Measurements from ENCODE around the gene UIMC1.

Gene UIMC1

DNA sequence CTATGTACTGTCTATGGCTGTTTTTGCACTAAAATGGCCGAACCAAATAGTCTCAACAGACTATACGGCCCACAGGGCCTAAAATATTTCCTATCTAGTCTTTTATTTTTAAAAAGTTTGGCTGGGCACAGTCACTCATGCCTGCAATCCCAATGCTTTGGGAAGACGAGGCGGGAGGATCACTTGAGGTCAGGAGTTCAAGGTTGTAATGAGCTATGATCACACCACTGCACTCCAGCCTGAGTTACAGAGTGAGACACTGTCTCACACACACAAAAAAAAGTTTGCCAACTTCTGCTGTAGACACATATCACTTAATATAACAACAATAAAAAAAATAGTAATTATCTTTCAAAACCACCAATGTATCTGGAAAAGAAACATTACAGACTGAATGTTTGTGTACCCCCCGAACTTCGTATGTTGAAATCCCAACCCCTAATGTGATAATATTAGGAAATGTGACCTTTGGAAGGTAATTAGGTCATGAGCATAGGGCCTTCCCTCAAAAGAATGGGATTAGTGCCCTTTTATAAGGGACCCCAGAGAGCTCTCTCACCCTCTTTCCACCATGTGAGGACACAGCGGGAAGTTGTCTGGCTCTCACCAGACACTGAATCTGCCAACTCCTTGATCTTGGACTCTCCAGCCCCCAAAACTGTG, 53.9 kb downstream of the UIMC1 start:
- no peak for DNase-seq (ENCODE audit: low read depth)

- no peak for DNase-seq (ENCODE audit: low read depth)
Measured at GRCh38 chr5:176948458-176948857, 58.1 kb downstream of the UIMC1 start.

DNA sequence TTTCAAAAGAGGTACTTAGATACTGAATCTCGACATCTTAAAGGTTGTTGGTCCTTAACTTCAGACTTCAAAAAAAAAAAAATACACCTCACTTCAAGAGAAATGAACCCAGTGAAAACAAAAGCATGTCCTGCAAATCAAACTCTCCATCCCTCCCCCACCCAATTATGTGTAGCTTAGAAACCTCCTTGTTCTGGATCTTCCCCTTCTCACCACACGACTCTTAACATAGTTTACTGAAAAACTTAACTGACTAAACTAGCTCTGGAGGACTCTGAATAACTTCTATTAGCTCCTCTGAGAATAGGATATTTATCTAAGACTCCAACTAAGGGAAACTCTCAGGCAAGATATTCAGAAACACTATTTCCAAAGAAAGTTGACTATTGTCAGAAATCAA, 58.7 kb downstream of the UIMC1 start:
- no peak for DNase-seq (ENCODE audit: low read depth)

- DNase-seq (ENCODE audit: low read depth) = no peak
Measured at GRCh38 chr5:176944268-176944667, 62.3 kb downstream of the UIMC1 start.

DNA sequence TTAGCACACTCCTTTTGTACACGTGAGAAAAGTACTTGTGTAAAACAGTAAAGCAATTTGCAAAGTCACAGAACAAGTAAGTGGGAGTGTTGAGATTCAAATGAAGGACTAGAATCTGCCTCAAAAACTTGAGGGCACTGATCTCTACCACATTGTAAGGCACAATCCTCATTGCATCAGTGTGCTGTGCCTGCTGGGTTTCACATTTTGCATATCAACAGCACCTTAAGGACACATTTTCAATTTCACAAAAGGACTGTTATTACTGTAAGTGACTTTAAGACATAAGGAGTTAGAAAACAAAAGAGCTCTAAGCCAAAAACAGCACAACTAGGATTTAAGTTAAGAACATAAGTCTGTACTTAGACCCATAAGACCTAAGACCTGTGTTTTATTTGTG, 62.8 kb downstream of the UIMC1 start:
- no peak for DNase-seq (ENCODE audit: low read depth)

DNA sequence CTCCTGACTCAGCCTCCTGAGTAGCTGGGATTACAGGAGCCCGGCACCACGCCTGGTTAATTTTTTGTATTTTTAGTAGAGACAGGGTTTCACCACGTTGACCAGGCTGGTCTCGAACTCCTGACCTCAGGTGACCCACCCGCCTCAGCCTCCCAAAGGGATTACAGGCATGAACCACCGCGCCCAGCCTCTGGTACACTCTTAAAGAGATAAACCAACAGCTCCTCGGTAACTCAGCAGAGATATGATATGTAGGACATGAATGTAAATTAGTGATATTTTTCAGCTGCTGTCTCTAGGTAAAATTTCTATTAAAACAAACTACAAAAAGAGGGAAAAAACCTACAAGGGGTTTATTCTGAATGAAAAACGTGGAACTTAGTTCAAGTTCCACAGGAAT, 64.6 kb downstream of the UIMC1 start:
- no peak for DNase-seq (ENCODE audit: low read depth)

DNA sequence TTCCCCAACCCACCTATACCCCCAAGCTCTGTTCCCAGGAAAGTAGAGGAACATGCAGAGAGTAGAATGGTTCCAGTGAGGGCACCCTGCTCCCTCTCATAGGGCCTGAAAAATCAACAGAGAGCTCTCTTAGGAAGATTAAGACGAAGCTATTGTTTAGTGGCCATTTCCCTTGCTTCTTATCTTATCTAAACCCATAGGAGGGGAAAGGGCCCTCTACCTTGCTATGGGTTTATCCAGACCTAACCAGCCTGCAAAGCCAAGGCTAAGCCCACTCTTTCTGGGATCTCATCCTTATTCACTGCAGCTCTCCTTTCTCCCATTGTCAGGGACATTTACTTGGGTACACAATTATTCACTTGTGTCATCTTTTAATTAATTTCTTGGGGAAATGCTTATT, 68.1 kb downstream of the UIMC1 start:
- no peak for DNase-seq (ENCODE audit: low read depth)

DNA sequence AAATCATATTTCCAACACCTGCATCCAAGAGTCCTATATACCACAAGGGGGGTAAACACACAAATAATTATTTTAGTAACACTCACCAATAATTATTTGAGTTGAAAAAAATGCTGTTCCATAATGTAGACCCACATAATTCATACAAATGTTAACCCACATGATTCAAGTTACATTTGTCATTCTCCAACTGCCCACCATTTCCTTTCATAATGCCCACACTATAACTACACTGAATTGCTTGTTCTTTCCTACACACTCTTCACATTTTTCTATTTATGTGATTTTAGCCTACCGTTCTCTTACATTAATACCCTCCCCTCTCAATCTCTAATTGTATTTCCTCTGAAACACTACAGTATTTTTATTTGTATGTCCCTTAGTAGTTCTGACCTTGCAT, 71.6 kb downstream of the UIMC1 start:
- no peak for DNase-seq (ENCODE audit: low read depth)

DNA sequence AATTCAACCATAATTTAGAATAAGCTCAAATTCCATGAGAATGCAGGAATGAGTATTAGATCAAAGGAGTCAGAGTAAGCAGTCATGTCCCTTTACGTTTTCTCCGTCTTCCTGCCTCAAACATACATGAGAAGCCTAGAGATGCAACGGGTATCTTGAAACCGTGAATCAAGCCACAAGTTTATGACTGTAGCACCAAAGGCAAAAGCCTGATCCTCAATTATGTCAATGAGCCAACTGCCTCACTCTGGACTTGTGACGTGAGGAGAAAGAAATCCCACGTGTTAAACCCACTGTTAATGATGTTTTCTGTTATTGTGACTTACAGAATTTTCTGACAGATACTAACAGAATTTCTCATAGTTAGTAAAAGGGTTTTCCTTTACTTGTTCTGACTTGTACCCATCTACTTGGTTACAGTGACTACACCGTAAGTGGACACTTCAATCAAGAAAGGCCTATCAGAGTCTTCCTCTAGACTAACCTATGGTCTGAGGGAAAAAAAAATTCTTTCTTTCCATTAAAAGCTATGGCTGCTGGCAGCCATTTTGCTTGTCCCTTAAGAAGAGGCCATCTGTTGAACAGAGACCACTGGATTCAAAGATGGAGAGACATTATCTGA, 72.2 kb downstream of the UIMC1 start:
- no peak for DNase-seq (ENCODE audit: low read depth)

DNA sequence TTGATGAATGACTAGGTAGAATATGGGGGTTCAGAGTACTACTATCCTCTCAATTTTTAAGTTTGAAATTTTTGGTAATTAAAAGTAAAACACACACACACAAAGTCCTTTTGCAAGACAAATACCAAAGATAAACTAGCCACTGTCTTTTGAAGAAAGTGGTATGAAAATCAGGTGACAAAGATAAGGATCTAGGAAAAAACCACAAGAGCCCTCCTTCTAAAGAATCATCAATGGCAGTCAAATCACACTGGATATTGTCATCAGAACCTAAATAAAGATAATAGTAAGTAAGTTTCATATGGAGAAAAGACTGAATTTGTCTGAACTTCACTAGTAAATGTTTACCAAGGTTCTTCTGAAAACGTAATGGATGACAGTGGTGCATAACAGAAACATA, 76.9 kb downstream of the UIMC1 start:
- DNase-seq (ENCODE audit: low read depth) = no peak

- DNase-seq (ENCODE audit: low read depth) = no peak
Measured at GRCh38 chr5:176927562-176927961, 79.0 kb downstream of the UIMC1 start.

GRCh38 chr5:176922817-176923216, 83.8 kb downstream of the UIMC1 start:
- no peak for DNase-seq (ENCODE audit: low read depth)

GRCh38 chr5:176921714-176922113, 84.9 kb downstream of the UIMC1 start:
- DNase-seq (ENCODE audit: low read depth) = no peak

DNA sequence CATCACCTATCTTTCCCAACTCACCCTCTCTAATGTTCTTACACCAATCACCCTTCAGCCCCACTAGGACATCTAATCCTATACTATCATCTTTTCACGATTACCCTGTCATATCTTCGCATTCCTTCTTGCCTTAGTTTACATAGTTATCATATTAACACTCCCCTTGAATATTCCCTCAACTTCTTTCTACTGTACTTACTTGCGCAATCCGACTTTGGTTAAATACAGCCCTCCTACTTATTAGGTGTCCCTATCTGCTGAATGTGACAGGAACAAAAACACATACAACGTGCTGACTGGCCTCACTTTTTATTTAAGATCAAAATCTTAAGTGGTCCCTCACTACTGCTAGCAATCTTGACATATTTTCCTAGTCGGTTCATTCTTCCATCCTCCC, 88.0 kb downstream of the UIMC1 start:
- no peak for DNase-seq (ENCODE audit: low read depth)

GRCh38 chr5:176916337-176916736, 90.2 kb downstream of the UIMC1 start:
- no peak for DNase-seq (ENCODE audit: low read depth)

- no peak for DNase-seq (ENCODE audit: low read depth)
Measured at GRCh38 chr5:176915906-176916305, 90.7 kb downstream of the UIMC1 start.

GRCh38 chr5:176912115-176912514, 94.5 kb downstream of the UIMC1 start:
- DNase-seq (ENCODE audit: low read depth) = no peak

DNA sequence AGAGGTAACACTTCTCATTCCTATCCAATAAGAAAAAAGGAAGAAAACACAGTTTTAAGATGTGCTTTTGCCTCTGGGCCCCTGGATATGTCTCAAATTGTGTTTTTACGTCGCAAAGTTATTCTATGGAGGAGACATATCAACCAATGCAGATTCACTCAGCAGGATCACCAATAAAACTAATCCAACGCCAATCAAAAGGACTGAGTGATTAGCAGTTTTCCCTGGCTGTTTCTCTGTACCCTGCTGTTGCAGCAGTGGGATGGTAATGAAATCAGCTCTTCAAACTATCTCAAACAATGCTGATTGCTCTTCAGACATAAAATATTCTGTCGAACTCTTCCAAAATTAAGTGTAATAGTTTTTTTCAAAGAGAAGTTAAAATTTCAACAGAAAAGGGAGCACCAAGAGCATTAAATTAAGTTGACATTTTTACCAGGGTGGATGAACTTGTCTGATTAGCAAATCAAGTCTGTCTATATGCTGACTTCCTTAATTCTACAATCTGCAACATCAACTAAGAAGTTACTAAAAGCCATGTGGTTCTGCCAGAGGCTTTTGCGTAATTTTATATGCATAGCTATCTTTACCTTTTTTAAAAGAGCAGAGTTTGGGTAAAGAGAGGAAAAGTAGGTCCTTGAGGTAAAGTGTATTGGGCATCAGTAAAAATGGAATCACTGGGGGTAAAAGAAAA, 97.8 kb downstream of the UIMC1 start:
- no peak for DNase-seq (ENCODE audit: low read depth)

DNA sequence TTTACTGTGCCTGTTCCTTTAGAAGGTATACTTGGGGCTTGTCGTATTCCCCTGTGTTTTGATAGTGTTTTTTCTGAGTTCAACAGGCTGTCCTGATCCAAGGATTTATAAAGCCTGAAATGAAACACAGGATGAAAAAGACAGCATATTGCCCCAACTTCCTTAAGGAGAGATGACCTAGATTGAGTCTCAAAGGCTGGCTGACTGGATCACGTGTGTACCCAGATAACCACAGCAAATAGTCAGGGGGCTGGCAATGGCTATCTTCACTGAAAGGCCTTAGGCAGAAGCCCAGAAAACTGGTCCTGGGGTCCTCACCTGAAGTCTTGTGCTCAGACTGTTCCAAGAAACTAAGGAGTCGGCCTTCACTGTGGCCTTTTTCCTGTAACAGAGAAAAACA, 99.8 kb downstream of the UIMC1 start:
- DNase-seq (ENCODE audit: low read depth) = no peak

- DNase-seq (ENCODE audit: low read depth) = no peak
Measured at GRCh38 chr5:176906126-176906525, 100.5 kb downstream of the UIMC1 start.

- DNase-seq (ENCODE audit: low read depth) = no peak
Measured at GRCh38 chr5:176904276-176904675, 102.3 kb downstream of the UIMC1 start.

- DNase-seq (ENCODE audit: low read depth) = no peak
Measured at GRCh38 chr5:176902911-176903664, 103.5 kb downstream of the UIMC1 start.

Measured in CMK (cell line).